ENCODE measurements around the gene SPRED3.

GRCh38 chr19:38391911-38392464, 3.5 kb downstream of the SPRED3 start:
- TF ChIP-seq CTCF (IDR thresholded peaks at IDR 0.05), result no peak
- no peak for TF ChIP-seq POLR2A (IDR thresholded peaks at IDR 0.05)

All from thyroid gland (tissue), 4 donors.